COR-L47 (cell line): Measurements from ENCODE around the gene NEK6.

ENCODE experiments used
- DNase-seq: peaks from one replicate; lab custom pipeline; 2025; lab: John Stamatoyannopoulos, UW

Gene NEK6

DNA sequence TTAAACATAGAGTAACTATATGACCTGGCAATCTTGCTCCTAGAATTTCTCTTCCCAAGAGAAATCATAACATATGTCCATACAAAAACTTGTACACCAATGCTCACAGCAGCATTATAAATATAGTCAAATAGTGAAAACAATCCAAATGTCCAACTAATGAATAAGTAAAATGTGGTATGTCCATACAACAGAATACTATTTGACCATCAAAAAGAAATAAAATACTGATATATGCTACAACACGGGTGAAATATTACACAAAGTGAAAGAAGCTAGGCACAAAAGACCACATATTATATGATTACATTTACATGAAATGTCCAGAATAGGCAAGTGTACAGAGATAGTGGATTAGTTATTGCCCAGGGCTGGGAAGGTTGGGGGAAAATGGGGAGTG is 116.1 kb downstream of the NEK6 start:
- no peak for DNase-seq

DNA sequence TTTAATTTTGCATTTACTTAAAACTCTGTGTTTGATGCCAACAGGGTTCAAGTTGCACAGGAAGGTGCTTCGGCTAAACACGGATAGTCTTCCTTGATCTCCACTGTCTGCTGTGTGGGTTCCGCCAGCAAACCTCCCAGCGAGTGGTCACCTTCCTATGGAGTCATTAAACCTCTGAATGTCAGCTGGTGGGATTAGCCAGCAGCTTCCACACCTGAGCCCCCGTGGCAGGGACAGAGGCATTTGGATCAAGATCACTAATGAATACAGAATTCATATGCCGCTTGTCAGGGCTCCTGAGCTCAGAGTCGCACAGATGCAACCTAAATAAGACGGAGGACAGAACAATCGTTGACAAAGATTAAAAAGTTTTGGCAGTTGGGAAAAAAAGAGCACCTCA is 118.0 kb downstream of the NEK6 start:
- DNase-seq: no peak

DNA sequence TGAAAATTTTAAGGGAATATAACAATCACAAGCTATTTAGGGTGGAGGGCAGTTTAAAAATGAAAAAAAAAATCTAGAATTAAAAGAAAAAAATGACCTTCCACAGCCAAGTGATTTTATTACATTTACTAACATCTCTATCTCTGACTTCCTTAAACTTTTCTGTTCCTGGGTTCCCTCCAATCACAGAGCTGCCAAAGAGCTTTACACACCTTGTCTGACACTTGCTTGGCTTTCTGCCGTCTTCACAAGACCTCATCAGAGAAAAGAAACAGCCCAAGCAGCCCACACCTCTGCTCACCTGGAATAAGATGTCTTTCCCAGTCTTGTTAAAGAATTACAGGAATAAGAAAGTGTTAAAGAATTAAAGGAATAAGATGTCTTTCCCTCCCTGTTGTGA is 118.6 kb downstream of the NEK6 start:
- no peak for DNase-seq

DNA sequence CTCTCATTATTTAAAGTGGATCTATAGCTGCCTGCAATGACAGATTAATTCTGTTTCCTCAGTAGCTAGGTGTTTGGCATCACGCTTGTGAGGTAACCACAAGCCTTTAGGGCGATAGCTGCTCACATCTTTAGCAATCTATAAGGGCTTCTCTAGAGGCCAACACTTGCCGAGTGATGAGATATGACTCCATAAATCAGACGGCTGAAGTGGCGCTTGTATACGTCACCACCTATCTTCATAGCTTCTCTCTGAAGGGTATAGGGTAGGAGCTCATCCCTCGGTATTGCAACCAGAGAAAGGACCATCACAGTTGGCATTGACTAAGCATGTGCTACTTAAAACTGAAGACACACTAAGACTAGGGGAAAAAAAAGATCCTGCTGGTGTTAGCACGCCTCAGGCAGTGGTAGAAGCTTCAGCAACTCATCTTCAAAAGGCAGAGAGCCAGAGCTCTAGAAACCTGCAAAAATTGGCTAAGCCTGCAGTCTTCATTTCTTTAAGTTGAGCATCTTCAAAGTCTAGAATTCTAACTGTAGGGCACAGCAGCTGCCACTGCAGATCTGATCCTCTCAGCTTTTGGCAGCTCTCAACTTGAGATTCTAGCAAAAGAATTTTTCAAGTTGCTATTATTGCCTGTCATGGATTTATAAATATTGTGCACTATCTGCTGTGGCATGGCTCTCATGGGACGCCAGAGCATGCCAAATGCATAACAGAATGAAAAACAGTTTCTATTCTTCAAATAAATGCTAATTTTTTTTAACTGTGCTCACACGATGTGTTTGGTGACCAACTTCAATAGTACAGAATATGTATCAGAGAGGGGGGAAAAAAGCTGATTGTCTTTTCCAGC is 120.0 kb downstream of the NEK6 start:
- no peak for DNase-seq

DNA sequence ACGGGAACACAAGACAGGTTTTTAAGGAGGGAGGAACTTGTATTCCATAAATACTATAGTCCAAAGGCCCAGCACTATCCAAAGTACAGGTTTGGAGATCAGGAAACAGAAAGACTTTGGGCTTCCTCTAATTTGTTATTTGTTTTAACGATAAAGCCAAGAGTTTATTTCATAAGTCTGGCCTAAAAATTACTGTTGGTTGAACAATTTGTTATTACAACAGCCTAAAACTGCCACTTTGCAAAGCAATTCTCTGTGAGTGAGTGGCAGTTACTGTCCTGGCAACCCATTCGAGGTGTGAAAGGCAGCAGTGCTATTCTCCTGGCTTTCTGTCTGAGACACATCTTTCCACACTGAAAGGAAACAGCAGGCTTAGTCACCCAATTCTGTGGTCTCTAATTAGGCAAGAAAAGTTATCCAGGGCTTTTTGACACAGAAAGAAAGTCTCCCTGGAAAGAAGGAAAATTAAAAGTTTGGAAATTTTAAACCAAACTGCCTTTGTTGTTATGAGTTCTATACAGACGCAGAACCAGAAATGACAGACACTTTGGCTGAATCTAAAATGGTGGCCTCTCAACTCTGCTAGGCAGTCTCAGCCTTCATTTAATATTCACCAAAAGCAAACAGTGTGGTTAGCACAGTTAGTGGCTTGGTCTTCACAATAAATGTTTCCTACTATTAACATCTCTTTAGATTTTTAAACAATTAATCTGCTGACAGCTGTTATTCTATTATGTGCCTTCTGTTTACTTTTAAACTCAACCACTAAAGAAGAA is 123.6 kb downstream of the NEK6 start:
- no peak for DNase-seq

DNA sequence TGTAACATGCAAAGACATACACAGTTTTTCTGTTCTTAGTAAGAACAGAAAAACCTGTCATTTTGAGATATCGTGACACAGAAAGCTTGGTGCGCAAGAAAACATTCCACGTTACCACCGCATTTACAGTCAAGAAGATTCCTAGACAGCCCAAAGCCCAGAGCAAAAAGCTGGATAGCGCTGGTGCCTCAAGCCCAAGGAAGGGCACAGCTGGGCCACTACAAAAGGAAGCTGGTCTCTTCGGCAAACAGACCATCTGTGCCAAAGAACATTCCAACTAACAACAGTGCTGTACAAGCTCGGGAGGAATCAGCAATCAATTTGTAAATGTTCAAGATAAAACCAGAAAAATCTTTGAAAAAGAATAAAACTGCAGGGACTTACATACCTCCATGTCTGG is 126.5 kb downstream of the NEK6 start:
- DNase-seq: no peak

DNA sequence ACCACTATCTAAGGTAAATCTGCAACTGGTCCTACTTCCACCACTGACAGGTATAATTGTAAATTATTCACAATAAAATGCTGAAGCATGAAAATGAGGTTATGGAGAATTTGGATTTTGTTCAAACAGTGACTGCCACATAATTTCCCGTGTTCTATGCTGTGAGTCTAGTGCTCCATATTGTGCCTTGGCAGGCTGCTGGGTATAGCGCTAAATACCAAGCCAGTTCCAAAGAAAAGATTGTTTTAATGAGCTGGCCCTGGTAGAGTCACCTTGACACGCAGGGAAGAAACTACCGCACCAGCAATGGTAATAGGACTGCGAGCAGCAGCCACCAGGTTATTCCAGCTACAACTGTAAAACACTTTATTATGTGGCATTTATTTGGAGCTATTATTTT is 127.1 kb downstream of the NEK6 start:
- DNase-seq: no peak

DNA sequence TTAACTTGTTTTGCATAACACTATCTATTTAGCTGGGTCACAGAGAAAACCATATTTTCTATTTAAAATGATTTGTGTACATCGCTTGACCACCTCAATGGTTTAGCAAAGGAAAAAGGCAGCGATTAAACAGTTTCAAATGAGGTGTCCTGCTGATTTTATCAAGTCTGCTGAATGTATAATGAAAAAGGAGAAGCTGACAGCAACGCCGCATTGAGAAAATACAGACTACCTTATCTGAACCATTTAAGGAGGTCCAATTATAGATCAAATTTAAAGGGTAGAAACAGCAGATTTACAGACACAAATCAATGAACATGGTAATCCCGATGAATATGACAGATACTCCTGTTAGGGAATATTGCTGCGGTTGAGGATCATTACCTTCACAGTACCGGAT is 127.9 kb downstream of the NEK6 start:
- no peak for DNase-seq

DNA sequence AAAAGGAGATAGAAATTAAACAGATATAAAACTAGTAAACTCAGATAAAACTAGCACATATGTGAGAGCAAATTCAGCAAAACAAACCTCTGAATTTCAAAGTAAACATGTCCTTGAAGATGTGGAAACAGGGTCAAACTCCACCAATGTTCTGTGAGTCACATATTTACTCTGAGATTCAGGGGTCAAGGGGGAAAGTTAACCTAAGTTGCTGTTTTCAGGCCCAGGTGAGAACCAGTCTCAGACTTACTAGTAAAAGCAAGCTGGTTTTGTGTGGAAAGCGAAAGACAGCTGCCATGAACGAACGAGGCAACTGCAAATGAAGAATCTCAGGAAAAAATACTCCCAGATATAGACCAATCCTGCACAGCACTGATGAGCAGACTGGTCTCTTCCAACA is 128.5 kb downstream of the NEK6 start:
- no peak for DNase-seq

DNA sequence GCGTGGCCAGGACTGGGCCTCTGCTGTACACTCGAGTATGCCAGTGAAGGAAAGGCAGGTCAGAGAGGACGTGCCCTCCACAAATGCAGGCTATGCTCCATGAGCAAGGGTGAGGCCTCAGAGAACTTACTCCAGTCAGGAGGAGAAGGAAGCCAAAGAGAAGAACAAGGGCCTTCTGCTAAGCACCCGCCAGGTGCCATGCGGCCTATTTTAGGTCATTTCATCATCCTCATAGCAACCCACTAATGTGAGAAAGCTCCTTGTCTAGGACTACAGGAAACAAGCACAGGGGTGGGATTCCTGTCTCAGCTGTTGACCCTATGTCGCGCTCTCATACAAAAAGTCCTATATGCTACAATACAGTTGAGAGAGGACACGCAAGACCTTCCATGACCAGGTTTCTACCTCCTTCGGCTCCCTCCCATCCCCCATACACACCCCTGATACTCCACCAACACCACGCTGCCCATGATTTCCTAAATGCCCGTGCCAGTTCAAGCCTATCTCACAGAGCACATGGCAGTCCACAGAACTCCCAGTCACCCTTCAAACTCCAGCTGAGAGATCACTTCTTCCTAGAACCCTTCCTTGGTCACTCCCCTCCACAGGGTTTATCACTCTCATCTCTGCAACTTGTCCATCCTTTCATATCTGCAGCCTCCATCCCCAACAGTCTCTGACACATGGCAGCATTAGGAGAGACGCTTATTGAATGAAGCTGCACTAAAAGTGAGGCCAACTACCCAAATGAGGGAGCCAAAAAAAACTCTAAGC is 130.7 kb downstream of the NEK6 start:
- no peak for DNase-seq

DNA sequence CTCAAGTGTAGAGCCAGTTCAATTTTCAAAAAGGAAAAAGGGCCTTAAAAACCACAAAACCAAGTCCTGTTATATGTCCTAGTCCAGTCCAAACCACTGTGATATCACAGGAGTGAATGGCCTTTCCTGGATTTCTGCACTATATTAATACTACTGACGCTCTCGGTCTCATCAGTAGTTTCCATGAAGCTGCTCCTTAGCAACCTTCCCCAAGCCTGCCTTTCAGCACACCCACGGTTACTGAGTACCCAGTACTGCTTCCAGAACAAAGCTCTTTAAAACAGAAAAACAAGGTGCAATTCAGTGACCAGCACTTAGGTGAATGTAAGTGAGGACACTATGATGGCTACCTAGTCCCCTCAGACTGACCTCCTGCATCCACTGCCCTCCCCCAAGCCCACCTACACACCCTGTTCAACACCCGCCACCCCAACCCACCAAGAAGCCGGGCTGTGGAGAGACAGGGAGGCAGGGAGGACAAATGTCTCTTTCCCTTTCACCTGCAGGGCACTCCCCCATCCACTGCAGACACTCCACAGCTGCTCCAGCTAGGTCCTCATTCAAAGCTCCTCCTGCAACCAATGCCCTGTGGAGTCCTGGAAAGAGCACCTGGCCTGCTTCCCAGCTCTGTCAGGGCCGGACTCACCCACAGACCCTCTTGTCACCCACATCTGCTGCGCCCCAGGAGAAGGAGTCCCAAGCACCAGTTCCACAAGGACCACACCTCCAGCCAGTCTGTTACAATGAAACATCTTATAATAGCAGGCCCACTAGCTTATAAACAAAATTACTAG is 131.6 kb downstream of the NEK6 start:
- no peak for DNase-seq

DNA sequence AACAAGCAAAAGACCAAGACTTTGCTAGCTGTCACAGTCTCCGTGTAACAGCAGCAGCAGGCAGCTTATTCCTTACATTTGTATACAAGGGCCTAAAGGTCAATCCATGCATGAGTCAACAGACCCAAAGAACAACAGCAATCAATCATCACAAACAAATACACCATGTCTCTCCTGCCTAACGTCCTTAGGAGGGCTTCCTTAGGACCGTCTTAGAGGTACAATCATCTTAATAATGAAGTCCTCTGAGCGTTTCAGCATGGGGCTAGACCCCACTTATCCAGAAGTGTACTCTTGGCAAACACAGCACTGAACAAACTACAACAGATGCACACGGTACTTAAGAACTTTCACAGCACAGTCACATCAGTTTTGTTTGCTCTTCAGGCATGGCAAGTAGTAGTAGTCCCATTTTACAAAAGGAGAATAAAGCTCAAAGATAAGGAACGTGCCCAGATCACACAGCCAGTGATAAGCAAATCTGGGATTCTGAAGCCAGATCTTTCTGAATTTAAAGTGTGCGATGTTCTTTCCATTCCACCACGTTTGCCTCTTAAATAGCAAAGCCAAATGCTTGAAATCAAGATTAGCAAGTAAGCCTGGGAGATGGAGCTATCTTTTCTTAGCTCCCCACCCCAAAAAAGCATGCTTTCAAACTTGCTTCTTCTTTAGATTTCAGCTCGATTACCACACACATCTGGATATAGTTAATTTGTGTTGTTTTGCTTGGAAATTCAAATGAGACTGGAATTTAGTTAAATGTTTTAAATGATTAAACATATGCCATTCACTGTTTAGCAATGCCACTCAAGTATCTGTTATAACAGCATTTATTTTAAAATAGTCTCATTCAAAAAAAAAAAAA is 133.3 kb downstream of the NEK6 start:
- no peak for DNase-seq

DNA sequence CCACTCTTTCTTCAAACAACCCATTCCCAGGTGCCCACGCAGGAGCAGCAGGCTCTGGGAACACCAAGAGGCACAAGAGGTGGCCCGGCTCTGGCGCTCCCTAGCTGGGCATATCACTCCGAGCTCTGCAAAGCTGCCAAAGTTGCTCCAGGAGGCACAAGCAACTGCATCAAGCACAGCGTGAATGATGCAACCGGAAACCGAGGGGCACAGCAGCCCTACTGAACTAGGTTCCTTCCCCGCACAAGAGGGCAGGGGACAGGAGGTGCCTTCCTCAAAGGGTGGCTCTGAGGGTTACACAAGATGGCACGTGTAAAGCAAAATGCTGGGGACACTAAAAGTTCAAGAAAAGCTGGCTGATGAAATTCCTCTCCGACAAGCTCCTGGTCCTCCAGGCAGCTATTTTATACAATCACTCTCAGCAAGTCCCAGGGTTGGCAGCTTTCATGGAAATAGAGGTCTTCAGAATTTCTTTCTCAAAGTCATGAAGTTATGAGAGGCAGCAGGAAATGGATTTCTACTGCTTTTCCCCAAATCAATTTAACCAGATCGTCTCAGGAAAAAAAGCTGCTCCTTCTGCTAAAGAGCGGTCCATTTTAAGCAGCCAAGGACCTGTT is 134.6 kb downstream of the NEK6 start:
- no peak for DNase-seq

DNA sequence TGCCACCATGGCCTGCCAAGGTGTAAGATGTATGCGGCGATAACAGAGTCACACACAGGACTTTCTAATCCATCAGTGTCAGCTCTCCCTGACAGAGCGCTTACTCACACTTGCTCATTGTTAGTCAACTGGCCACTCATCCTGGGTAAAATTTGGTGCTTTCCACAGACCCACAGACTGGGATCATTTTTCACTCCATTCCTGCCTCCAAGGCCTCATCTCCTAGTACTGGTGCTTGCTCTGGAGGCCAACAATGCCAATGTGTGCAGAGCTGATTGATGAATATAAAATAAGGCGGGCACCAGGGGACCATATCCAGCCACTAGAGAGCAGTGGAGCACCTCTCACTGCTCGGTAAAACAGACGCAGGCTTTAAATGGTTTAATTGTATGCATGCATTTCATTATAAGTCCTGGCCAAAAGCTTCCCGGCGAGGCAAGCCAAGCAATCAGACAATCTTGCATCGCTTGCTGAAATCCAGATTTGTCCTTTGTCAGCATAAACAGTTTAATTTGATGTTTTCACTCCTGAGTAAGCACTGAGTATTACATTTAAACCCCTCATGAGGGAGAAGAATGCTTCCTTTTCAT is 135.2 kb downstream of the NEK6 start:
- no peak for DNase-seq

DNA sequence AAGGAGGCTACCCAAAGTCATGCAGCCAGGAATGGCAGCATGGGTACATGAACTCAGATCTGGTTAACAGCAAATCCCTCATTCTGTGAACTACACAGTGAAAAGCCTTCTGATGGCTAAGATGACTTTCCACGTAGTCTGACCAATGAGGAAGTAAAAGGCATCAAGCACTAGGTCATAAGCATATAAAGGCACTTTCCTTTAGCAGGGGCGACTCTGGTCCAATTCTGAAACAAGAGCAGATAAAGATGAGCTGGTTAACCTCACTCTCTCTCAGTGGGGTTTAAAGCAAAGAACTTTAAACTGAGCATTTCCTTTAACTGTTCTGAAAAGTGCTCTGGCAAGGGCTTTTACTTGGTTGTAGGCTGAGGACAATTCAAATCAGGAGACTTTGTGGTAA is 136.4 kb downstream of the NEK6 start:
- DNase-seq: no peak

DNA sequence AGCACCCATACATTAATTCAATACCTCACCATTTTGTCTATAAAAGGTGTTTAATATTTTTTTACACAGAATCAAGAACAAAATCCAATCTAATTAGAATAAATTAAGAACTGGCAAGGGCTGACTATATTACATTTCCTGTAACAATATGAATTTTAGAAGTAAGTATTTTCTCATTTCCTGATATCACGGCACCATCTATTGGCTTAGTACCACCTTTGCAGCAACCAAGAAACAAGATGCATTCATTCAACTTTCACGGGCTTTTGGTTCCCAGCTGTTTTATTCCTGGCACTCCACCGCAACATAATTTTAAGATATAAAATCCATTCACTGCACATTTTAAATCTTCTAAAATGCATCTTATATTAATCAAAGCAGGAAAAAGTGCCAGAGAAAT is 136.8 kb downstream of the NEK6 start:
- DNase-seq: no peak

DNA sequence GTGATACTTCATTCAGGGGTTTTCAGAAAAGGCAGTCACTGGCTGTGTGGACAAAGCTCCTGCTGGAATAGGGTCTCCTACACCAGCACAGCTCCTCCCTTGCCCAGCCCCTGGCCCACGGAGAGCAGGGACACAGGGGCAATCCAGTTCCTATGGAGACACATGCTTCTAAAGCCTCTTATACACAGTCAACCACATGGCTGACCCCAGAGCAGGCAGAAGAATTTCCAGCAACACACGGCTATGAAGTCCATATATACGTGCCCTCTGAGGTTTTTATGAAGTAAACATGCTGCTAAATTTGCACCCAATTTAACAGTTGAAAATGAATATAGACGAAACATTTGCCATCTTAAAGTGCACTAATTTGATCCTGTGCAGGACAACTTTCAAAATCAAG is 138.1 kb downstream of the NEK6 start:
- no peak for DNase-seq

DNA sequence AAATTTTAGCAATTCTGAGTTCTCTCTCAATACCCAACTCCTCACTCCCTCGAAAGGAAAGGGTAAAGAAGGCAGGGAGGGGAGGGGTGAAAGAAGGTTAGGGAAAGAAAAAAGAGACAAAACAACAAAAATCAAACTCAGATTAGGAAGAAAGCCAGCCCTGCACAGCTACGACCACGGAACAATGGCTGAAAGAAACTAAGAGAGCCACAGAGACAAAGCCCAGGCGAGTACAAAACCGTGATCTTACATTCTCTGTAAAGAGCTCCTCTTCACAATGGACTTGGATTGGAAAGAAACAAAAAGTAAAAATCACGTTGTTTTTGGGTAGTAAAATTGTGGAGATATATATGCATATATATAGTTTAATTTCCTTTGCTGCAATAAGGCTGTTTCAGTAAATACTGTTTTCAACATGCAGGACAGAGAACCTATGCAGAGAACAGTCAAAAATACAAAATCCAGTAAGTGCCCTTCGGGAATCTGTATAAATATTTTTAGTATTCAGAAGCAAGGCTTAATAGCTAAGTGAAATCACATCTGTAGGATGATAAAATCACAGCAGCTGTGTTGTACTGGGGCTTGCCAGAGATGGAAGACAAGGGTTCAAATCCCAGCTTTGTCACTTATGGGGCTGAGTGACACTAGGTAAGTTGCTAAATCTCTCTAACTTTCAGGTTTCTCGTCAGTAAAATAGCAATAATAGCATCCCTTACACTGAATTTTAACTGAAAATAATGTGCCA is 140.6 kb downstream of the NEK6 start:
- no peak for DNase-seq

DNA sequence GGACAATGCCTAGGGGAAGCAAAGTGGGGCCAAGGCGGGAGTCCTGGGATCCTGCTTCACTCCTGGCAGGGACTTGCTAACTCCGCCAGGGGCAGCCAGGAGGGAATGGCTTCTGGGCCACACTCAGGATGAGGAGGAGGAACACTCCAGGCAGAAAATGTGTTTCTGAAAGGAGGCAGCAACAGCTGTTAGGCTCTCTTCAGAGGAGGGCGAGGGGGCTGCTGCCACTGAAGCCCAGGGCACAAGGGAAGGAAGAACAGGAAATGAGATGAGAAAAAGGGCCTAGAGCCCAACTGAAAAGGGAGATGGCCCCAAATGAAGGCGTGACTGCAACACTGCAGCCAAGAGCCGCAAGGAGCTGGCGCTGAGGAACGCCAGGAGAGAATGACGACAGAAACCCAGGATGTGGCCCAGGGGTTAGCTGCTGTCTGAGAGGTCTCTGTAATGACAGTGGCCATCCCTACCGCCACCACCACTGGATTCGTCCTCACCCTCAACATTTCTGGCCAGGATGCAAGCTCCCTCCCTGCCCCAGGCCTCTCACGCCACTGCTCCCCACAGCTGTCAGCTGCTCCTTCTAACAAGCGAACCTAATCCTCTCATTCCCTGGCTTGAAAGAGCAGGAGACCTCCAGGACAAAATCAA is 141.7 kb downstream of the NEK6 start:
- DNase-seq: no peak
